NCI-H774 (cell line): ENCODE results near the gene KCNMB2.
A peak's percentile ranks its signal among the peaks of the same experiment; 100 is the strongest.

ENCODE experiments used
- DNase-seq: peaks from one replicate; lab custom pipeline; 2025; lab: John Stamatoyannopoulos, UW

Gene KCNMB2

GRCh38 chr3:178569826-178570225 lies 33.6 kb downstream of the KCNMB2 start:
- no peak for DNase-seq

- DNase-seq: peak; percentile 81
Measured at GRCh38 chr3:178583963-178584575, 47.8 kb downstream of the KCNMB2 start.

- peak; percentile 55 for DNase-seq
Measured at GRCh38 chr3:178584722-178585380, 48.6 kb downstream of the KCNMB2 start.

GRCh38 chr3:178585454-178585853 lies 49.2 kb downstream of the KCNMB2 start:
- no peak for DNase-seq

GRCh38 chr3:178586076-178586475 lies 49.8 kb downstream of the KCNMB2 start:
- no peak for DNase-seq

- no peak for DNase-seq
Measured at GRCh38 chr3:178588628-178589027, 52.4 kb downstream of the KCNMB2 start.

GRCh38 chr3:178593786-178594185 lies 57.5 kb downstream of the KCNMB2 start:
- DNase-seq: no peak

GRCh38 chr3:178597371-178597770 lies 61.1 kb downstream of the KCNMB2 start:
- no peak for DNase-seq

- DNase-seq: no peak
Measured at GRCh38 chr3:178602856-178603255, 66.6 kb downstream of the KCNMB2 start.

- no peak for DNase-seq
Measured at GRCh38 chr3:178603735-178604134, 67.5 kb downstream of the KCNMB2 start.

- no peak for DNase-seq
Measured at GRCh38 chr3:178618197-178618596, 82.0 kb downstream of the KCNMB2 start.

GRCh38 chr3:178618896-178619295 lies 82.7 kb downstream of the KCNMB2 start:
- DNase-seq: no peak

- no peak for DNase-seq
Measured at GRCh38 chr3:178623666-178624255, 87.5 kb downstream of the KCNMB2 start.

GRCh38 chr3:178624276-178624675 lies 88.0 kb downstream of the KCNMB2 start:
- DNase-seq: no peak

- DNase-seq: no peak
Measured at GRCh38 chr3:178625053-178625600, 88.9 kb downstream of the KCNMB2 start.

GRCh38 chr3:178628037-178628436 lies 91.8 kb downstream of the KCNMB2 start:
- no peak for DNase-seq

GRCh38 chr3:178629430-178630178 lies 93.4 kb downstream of the KCNMB2 start:
- DNase-seq: no peak

- DNase-seq: no peak
Measured at GRCh38 chr3:178631950-178632349, 95.7 kb downstream of the KCNMB2 start.

- DNase-seq: peak; percentile 55
Measured at GRCh38 chr3:178634975-178635374, 98.7 kb downstream of the KCNMB2 start.

GRCh38 chr3:178637802-178638201 lies 101.6 kb downstream of the KCNMB2 start:
- DNase-seq: no peak

- no peak for DNase-seq
Measured at GRCh38 chr3:178645503-178645902, 109.3 kb downstream of the KCNMB2 start.

- DNase-seq: no peak
Measured at GRCh38 chr3:178646186-178646862, 110.1 kb downstream of the KCNMB2 start.
